K562 (cell line): ENCODE results near the gene MACROD2. TPM values are rescaled to one million over a fixed set of nuclear protein-coding genes. Genes with fewer than 3 reads are reported as not detected.

ENCODE experiments used
- ATAC-seq: fragments of 200-7000 bp; cut with Tn5 transposase; 3 replicates; pipeline ENCODE4 v1.9.1; 2020; ENCODE audit warnings: moderate library complexity
- BruUV-seq: library from RNA; stranded (reverse); fragments of 400-500 nt; replicated peaks from 2 replicates; lab custom pipeline; 2021; lab: Mats Ljungman, UMichigan
- CTCF ChIA-PET: fragments of 300-600 bp; formaldehyde crosslinking; extraction: SDS; loops from one replicate; lab custom pipeline; 2021; ENCODE audit warnings: low intra/inter-chr PET ratio; lab: Yijun Ruan, JAX
- POLR2A ChIA-PET: fragments of 300-600, 350-650 bp; sonication (Branson Sonifier 250); formaldehyde crosslinking; extraction: SDS; loops from one replicate; lab custom pipeline; 2021; ENCODE audit warnings: antibody characterized with exemption, inconsistent platforms; lab: Yijun Ruan, JAX
- DNase-seq, 4 experiments: peaks; one replicate each; pipeline versions ENCODE4 v3.0.0 to v3.0.0-alpha.2; 2011 to 2018; ENCODE audit warnings: low spot score in 3 of 4, mixed read lengths in 3 of 4; ENCODE audit errors: extremely low read depth in 1 of 4
- FAIRE-seq: peaks from 2 replicates; lab custom pipeline; 2011; peaks lifted over from hg19 to GRCh38; lab: Jason Lieb, UNC
- H2AFZ ChIP-seq: 2 replicates; pipeline ENCODE4 v1.6.0; 2011; ENCODE audit warnings: low read depth, low read length, control low read depth, inconsistent platforms
- H3K27ac ChIP-seq: fragments of 200-600 bp; 3 replicates; pipeline ENCODE4 v1.8.0; 2011; ENCODE audit warnings: low read depth, mild to moderate bottlenecking, control low read depth, inconsistent platforms, low read length, moderate library complexity, mixed read lengths; ENCODE audit errors: extremely low read depth
- H3K27me3 ChIP-seq, 2 experiments: fragments of 300-600 bp in 1 of 2; 2 replicates in 1 of 2; 3 replicates in 1 of 2; pipeline versions ENCODE4 v1.6.0 to v1.8.0; 2011; ENCODE audit warnings: inconsistent platforms in 2 of 2, low read length in 2 of 2, mild to moderate bottlenecking in 1 of 2, mixed read lengths in 1 of 2, moderate library complexity in 1 of 2; ENCODE audit not compliant: control insufficient read depth in 2 of 2, insufficient read depth in 2 of 2
- H3K36me3 ChIP-seq: fragments of 300-600 bp; 3 replicates; pipeline ENCODE4 v1.8.0; 2011; ENCODE audit warnings: mild to moderate bottlenecking, low read length, inconsistent platforms; ENCODE audit not compliant: control insufficient read depth, insufficient read depth
- H3K4me1 ChIP-seq, 2 experiments: fragments of 200-600 bp in 1 of 2; replicated peaks in 1 of 2; 2 replicates in 1 of 2; 3 replicates in 1 of 2; pipeline versions ENCODE4 v1.5.1 to v1.8.0; 2011; ENCODE audit warnings: inconsistent platforms in 2 of 2, low read length in 2 of 2, mild to moderate bottlenecking in 1 of 2, mixed read lengths in 1 of 2, moderate library complexity in 1 of 2; ENCODE audit not compliant: control insufficient read depth in 2 of 2, insufficient read depth in 2 of 2
- H3K4me2 ChIP-seq: 2 replicates; pipeline ENCODE4 v1.6.1; 2011; ENCODE audit warnings: low read length, control low read depth, inconsistent platforms, mixed read lengths; ENCODE audit not compliant: insufficient read depth
- H3K4me3 ChIP-seq: fragments of 200-600 bp; sonication (generic), shearing (Covaris generic); 2 replicates; pipeline ENCODE4 v1.5.1; 2016; ENCODE audit warnings: control low read depth, inconsistent platforms
- H3K79me2 ChIP-seq: fragments of 200-600 bp; 3 replicates; pipeline ENCODE4 v1.8.0; 2011; ENCODE audit warnings: low read length, inconsistent platforms; ENCODE audit not compliant: control insufficient read depth, insufficient read depth
- H3K9ac ChIP-seq, 2 experiments: 2 replicates each; pipeline versions ENCODE4 v1.6.0 to v1.6.1; 2011; ENCODE audit warnings: low read depth in 2 of 2, low read length in 2 of 2, control low read depth in 1 of 2, inconsistent platforms in 1 of 2, mild to moderate bottlenecking in 1 of 2, mixed read lengths in 1 of 2; ENCODE audit not compliant: insufficient read depth in 1 of 2
- H3K9me1 ChIP-seq: one replicate; pipeline ENCODE4 v1.6.0; 2011; ENCODE audit warnings: inconsistent platforms, mild to moderate bottlenecking, low read length, moderate library complexity; ENCODE audit not compliant: control insufficient read depth, insufficient read depth
- H3K9me3 ChIP-seq: replicated peaks from 2 replicates; pipeline ENCODE4 v1.5.1; 2011; ENCODE audit warnings: low read depth, low read length, inconsistent platforms; ENCODE audit not compliant: control insufficient read depth, insufficient read depth
- H4K20me1 ChIP-seq: replicated peaks from 2 replicates; pipeline ENCODE4 v1.6.1; 2011; ENCODE audit warnings: low read length, inconsistent platforms, mixed read lengths; ENCODE audit not compliant: control insufficient read depth, insufficient read depth
- KDM4B ChIP-seq, 2 experiments: fragments of 450-650 bp in 1 of 2; sonication (generic) in 1 of 2; IDR thresholded peaks; 2 replicates each; pipeline ENCODE4 v1.6.1; 2016 to 2017; ENCODE audit warnings: borderline replicate concordance in 2 of 2, antibody characterized with exemption in 1 of 2, low read depth in 1 of 2, mild to moderate bottlenecking in 1 of 2
- NCOR1 ChIP-seq: fragments of 450-650 bp; IDR thresholded peaks from 2 replicates; pipeline ENCODE4 v1.6.1; 2016; ENCODE audit warnings: mild to moderate bottlenecking, moderate library complexity
- RFX5 ChIP-seq: IDR thresholded peaks from 2 replicates; pipeline ENCODE4 v1.6.1; 2011; ENCODE audit warnings: low read depth, mild to moderate bottlenecking, improper control_type of control experiment, low read length
- TAF7 ChIP-seq: fragments of 450-650 bp; IDR thresholded peaks from 2 replicates; pipeline ENCODE4 v1.6.1; 2016; ENCODE audit warnings: missing genetic modification characterization, missing compliant biosample characterization
- TFAM ChIP-seq: fragments of 250-450 bp; sonication (Bioruptor Pico); conservative IDR thresholded peaks from 2 replicates; pipeline ENCODE4 v1.5.0; 2021; ENCODE audit warnings: mild to moderate bottlenecking, moderate library complexity
- ZNF707 ChIP-seq: fragments of 250-450 bp; sonication (Bioruptor Pico); conservative IDR thresholded peaks from 2 replicates; pipeline ENCODE4 v1.8.0; 2022; ENCODE audit warnings: inconsistent platforms, mild to moderate bottlenecking, moderate library complexity
- WGBS: fragments of 100-300 bp; shearing (Covaris generic); methylation state at CpG from one replicate; pipeline ENCODE4 v1.1.6; 2016; ENCODE audit warnings: low coverage, mixed read lengths; ENCODE audit not compliant: insufficient coverage; ENCODE audit errors: missing lambda C conversion rate; 5-methylcytosine and 5-hydroxymethylcytosine counted together
- in situ Hi-C: fragments of 300-500 bp; cut with MboI; formaldehyde crosslinking; loops from 4 replicates; pipeline ENCODE4 v1.15.0; 2018; ENCODE audit warnings: inconsistent platforms, mixed read lengths
- intact Hi-C: fragments of 100-400 bp; cut with micrococcal nuclease; formaldehyde crosslinking; loops from 2 replicates; pipeline ENCODE4 v1.14.2; 2022
- polyA plus RNA-seq, 8 experiments: library from polyadenylated mRNA; depleted of rRNA in 4 of 8; stranded (reverse) in 5 of 8; unstranded in 3 of 8; fragments of >200 nt; fragmentation: Nextera tagmentation in 2 of 8; fragmentation: Illumina TruSeq in 1 of 8; extraction: Ambion mirVana in 2 of 8; extraction: Trizol in 1 of 8; gene quantifications; 2 replicates each; pipeline versions ENCODE4 v1.2.1 to v1.2.3, GENCODE V29; 2011 to 2014; ENCODE audit warnings: inconsistent platforms in 1 of 8, missing spikeins in 1 of 8
- total RNA-seq, 7 experiments: library from RNA; depleted of rRNA in 6 of 7; stranded (reverse); fragments of >200 nt in 6 of 7; fragmentation: Illumina TruSeq in 2 of 7; extraction: Trizol in 2 of 7; gene quantifications; 2 replicates each; pipeline versions ENCODE4 v1.2.1 to v1.2.3, GENCODE V29; 2011 to 2021; ENCODE audit warnings: low replicate concordance in 1 of 7
- TF ChIP-seq, protein P1 (sequence below), 2 experiments: IDR thresholded peaks in 1 of 2; conservative IDR thresholded peaks in 1 of 2; 2 replicates each; pipeline ENCODE4 v1.6.1; 2016; ENCODE audit warnings: low read depth in 2 of 2, mild to moderate bottlenecking in 1 of 2, missing compliant biosample characterization in 1 of 2, missing genetic modification characterization in 1 of 2, moderate library complexity in 1 of 2

The MACROD2 gene
- total and polyA plus RNA-seq, 9 of the 15 experiments (the other 6 are each of a cell fraction or from before 2014, with no cell fraction given): not detected

DNA sequence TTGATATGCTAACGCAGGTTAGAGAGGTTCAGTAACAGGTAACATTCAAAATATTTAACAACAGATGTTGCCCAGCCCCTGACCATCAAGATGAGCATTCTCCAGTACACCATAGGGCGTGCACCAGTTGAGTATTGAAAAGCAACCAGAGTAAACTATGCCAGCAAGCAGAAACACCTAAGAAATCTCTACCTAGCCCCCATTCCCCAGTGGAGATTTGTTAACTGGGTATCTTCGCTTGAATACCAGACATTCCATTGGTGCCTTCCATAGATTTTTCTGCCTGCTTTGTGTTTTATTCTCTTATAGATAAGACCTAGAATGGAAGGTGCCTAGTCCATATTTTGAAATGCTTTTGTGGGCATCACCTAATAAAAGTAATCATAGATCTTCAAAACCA is 1954.1 kb downstream of the MACROD2 start:
- in situ Hi-C loops: no loop called here
- Histone ChIP-seq H3K9me3 (no peaks in the 10 kb centered on the region), H3K4me2 (no peak overlapping the region), H2AFZ (no peak overlapping the region), H3K36me3 (no peaks in the 10 kb centered on the region), H3K27ac (no peak overlapping the region), H3K4me1 (no peaks in the 10 kb centered on the region), H4K20me1 (no peaks in the 10 kb centered on the region), H3K79me2 (no peaks in the 10 kb centered on the region), H3K9me1 (no peaks in the 10 kb centered on the region), H3K4me3 (no peak overlapping the region), H3K27me3 (no peaks in the 10 kb centered on the region), H3K9ac (no peak overlapping the region)
- DNase-seq (no peak), FAIRE-seq (no peak), ATAC-seq (no peak)
- ChIA-PET POLR2A (no interaction called here), CTCF (no interaction called here)
- 0% methylated on average over 3 of the region's 3 CpGs for WGBS
- intact Hi-C loops: no loop called here
- TF ChIP-seq KDM4B (IDR thresholded peaks at IDR 0.05; ENCODE audit: borderline replicate concordance in 2 of 2, low read depth in 1 of 2): no peak
- TF ChIP-seq ZNF707 (CRISPR knock-in tag): no peak
- TF ChIP-seq TAF7 (tag): no peak
- TF ChIP-seq RFX5: no peak
- no peak for TF ChIP-seq TFAM (CRISPR knock-in tag)
- TF ChIP-seq, protein P1, sequence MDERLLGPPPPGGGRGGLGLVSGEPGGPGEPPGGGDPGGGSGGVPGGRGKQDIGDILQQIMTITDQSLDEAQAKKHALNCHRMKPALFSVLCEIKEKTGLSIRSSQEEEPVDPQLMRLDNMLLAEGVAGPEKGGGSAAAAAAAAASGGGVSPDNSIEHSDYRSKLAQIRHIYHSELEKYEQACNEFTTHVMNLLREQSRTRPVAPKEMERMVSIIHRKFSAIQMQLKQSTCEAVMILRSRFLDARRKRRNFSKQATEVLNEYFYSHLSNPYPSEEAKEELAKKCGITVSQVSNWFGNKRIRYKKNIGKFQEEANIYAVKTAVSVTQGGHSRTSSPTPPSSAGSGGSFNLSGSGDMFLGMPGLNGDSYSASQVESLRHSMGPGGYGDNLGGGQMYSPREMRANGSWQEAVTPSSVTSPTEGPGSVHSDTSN (CRISPR knock-in tag; IDR thresholded peaks at IDR 0.05; ENCODE audit: low read depth): no peak
- TF ChIP-seq, protein P1 (tag; conservative IDR thresholded peaks at IDR 0.05; ENCODE audit: low read depth): no peak
- no peak for TF ChIP-seq NCOR1
- BruUV-seq: no TSS peak
